Naive thymus-derived CD8-positive, alpha-beta T cell (primary cell): ENCODE results near the gene CYBA. TPM values are rescaled to one million over a fixed set of nuclear protein-coding genes. Genes with fewer than 3 reads are reported as not detected.

ENCODE experiments used
- ATAC-seq, 2 donors: fragments of 150-1000 bp; cut with Tn5 transposase in 1 of 2; sonication (Bioruptor Pico), chemical (Tn5 transposase) in 1 of 2; 1 replicate in 1 of 2; 2 replicates in 1 of 2; pipeline ENCODE4 v1.10.0; 2021; ENCODE audit warnings: mild to moderate bottlenecking in 2 of 2, moderate library complexity in 2 of 2
- POLR2A ChIA-PET: fragments of 350-600 bp; sonication (Branson Sonifier 250); formaldehyde crosslinking; loops from one replicate; lab custom pipeline; 2021; ENCODE audit warnings: antibody characterized with exemption; lab: Charles Lee
- DNase-seq, 10 donors: peaks; one replicate each; pipeline versions ENCODE4 v3.0.0 to v3.0.0-alpha.2; 2020 to 2022
- H3K27ac Mint-ChIP-seq, 10 donors: one replicate each; pipeline ENCODE4 v1.8.0; 2020 to 2022; ENCODE audit warnings: mild to moderate bottlenecking in 10 of 10, mixed read lengths in 10 of 10, moderate library complexity in 4 of 10, inconsistent platforms in 1 of 10
- H3K27me3 Mint-ChIP-seq, 5 donors: one replicate each; pipeline ENCODE4 v1.8.0; 2021 to 2022; ENCODE audit warnings: mixed read lengths in 5 of 5
- H3K36me3 Mint-ChIP-seq, 3 donors: one replicate each; pipeline ENCODE4 v1.8.0; 2020 to 2022; ENCODE audit warnings: mixed read lengths in 3 of 3, mild to moderate bottlenecking in 2 of 3, inconsistent platforms in 1 of 3
- H3K4me1 Mint-ChIP-seq, 4 donors: one replicate each; pipeline ENCODE4 v1.8.0; 2021 to 2022; ENCODE audit warnings: mixed read lengths in 4 of 4
- H3K4me3 Mint-ChIP-seq, 10 donors: one replicate each; pipeline ENCODE4 v1.8.0; 2020 to 2022; ENCODE audit warnings: mild to moderate bottlenecking in 10 of 10, mixed read lengths in 10 of 10, moderate library complexity in 6 of 10, inconsistent platforms in 1 of 10
- H3K9me3 Mint-ChIP-seq, 9 donors: one replicate each; pipeline ENCODE4 v1.8.0; 2020 to 2022; ENCODE audit warnings: mixed read lengths in 9 of 9, mild to moderate bottlenecking in 3 of 9, inconsistent platforms in 1 of 9, moderate library complexity in 1 of 9
- polyA plus RNA-seq, 3 donors: library from polyadenylated mRNA; unstranded; fragments of 300-500 nt; fragmentation: Illumina TruSeq; gene quantifications; one replicate each; pipeline ENCODE4 v1.2.3, GENCODE V29; 2021
- total RNA-seq, 8 experiments: library from RNA in 2 of 8; stranded (reverse) in 2 of 8; gene quantifications; one replicate each; pipeline ENCODE4 v1.2.3 and lab custom pipeline; 2021 to 2026

CYBA gene
- total and polyA plus RNA-seq, 5 experiments from 2014 or later = 231 to 787 (median 625) TPM

DNA sequence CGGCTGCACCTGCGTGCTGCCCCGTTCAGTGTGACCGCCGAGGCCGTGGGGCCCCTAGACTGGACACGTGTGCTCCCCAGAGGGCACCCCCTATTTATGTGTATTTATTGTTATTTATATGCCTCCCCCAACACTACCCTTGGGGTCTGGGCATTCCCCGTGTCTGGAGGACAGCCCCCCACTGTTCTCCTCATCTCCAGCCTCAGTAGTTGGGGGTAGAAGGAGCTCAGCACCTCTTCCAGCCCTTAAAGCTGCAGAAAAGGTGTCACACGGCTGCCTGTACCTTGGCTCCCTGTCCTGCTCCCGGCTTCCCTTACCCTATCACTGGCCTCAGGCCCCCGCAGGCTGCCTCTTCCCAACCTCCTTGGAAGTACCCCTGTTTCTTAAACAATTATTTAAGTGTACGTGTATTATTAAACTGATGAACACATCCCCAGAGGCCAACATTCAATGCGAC lies 10.8 kb downstream of the CYBA start:
- Mint-ChIP-seq H3K27me3 (peaks cover 0 to 10% (median 3%) of the 10 kb centered on the region in 5 donors), H3K9me3 (peaks cover 0 to 2% (median 0%) of the 10 kb centered on the region in 9 donors), H3K4me3 (peak overlapping the region in 6 of 10 donors; percentile 36 to 64 (median 47)), H3K36me3 (peaks cover 0 to 18% (median 0%) of the 10 kb centered on the region in 3 donors), H3K4me1 (peaks cover 19 to 65% (median 59%) of the 10 kb centered on the region in 4 donors), H3K27ac (peak overlapping the region in 7 of 10 donors; percentile 40 to 57 (median 52))
- DNase-seq (no peak), ATAC-seq (no peak)
- POLR2A ChIA-PET = interaction anchor here (1.0 to 5.7 kb wide), 4 partner anchors 8 to 218 kb away, joined by 3 to 48 read pairs (median 5); no protein-coding TSS in a partner anchor

DNA sequence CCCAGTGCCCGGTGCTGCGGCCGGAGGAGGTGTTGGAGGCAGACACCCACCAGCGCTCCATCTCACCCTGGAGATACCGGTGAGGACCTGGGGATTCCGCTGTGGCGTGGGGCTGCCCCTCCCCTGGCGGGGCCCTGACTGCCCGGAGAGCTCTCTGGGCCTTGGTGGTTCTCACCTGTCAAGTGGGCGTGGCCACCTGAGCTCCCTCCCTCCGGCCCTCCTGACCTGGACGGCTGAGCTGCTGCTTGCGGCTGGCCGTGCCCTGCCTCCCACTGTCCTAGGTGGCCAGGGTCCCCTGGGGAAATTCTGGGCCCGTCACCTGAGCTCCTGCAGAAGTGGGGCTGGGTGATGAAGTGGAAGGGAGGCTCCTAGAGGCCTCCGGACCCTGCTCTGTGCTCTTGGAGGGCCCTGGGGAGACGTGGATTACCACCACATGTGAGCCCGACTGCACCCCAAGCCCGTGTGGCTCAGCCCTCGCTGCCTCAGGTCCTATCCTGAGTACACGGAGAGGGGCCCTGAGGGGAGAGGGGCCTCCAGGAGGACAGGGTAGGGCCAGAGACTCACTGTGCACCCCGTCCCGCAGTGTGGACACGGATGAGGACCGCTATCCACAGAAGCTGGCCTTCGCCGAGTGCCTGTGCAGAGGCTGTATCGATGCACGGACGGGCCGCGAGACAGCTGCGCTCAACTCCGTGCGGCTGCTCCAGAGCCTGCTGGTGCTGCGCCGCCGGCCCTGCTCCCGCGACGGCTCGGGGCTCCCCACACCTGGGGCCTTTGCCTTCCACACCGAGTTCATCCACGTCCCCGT lies 11.4 kb downstream of the CYBA start:
- ATAC-seq = peak in 1 of 2 donors; percentile 30
- Mint-ChIP-seq H3K27ac (peak overlapping the region in 2 of 10 donors; percentile 52), H3K9me3 (peaks cover 0 to 2% (median 0%) of the 10 kb centered on the region in 9 donors), H3K4me1 (peaks cover 19 to 60% (median 56%) of the 10 kb centered on the region in 4 donors), H3K4me3 (peak overlapping the region in 4 of 10 donors; percentile 26 to 64 (median 46)), H3K27me3 (peaks cover 0 to 10% (median 3%) of the 10 kb centered on the region in 5 donors), H3K36me3 (peaks cover 0 to 13% (median 0%) of the 10 kb centered on the region in 3 donors)
- no peak for DNase-seq
- POLR2A ChIA-PET = interaction anchor here (1.0 to 5.7 kb wide), 4 partner anchors 9 to 218 kb away, joined by 3 to 48 read pairs (median 5); no protein-coding TSS in a partner anchor

DNA sequence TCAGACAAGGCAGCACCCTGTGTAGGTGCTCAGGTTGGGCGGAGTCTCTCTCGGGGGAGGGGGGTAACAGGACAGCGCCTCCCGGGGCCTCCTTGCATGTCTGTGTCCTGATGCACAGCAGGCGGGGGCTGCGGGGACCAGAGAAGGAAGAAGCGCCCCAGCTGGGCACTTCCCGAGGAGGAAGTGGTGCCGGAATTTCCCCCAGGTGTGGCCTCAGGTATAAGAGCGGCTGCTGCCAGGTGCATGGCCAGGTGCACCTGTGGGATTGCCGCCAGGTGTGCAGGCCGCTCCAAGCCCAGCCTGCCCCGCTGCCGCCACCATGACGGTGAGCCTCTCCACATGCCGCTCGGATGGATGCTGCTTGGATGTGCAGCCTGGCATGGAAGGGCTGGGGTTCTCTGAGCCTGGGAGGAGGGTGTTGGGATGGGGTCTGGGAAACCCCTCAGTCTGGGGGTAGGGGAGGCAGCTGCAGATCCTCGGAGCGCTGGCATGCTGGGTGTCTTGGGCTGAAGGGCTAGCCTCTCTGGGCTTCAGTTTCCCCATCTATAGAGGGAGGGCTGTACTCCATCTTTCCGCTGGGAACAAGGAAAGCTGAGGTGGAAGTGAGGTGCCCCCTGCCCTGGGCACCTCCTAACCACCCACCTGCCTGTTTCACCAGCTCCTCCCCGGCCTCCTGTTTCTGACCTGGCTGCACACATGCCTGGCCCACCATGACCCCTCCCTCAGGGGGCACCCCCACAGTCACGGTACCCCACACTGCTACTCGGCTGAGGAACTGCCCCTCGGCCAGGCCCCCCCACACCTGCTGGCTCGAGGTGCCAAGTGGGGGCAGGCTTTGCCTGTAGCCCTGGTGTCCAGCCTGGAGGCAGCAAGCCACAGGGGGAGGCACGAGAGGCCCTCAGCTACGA lies 12.3 kb downstream of the CYBA start, which contains the start of gene IL17C:
IL17C (plus strand) TSS at position 250 of the 908 bp plus-strand sequence; CDS start at position 320, 70 bp downstream.
- Mint-ChIP-seq H3K4me1 (peaks cover 17 to 60% (median 55%) of the 10 kb centered on the region in 4 donors), H3K27ac (peak within 1 kb of the TSS in 8 of 10 donors; percentile 30 to 92 (median 70)), H3K4me3 (peak within 1 kb of the TSS in 9 of 10 donors; percentile 12 to 77 (median 61)), H3K36me3 (peaks cover 0 to 8% (median 0%) of the 10 kb centered on the region in 3 donors), H3K9me3 (peaks cover 0 to 2% (median 0%) of the 10 kb centered on the region in 9 donors), H3K27me3 (peaks cover 0 to 10% (median 3%) of the 10 kb centered on the region in 5 donors)
- POLR2A ChIA-PET = interaction anchor here (0.6 to 5.7 kb wide), 3 partner anchors 10 to 132 kb away, joined by 3 to 48 read pairs (median 6); no protein-coding TSS in a partner anchor
- peak in 1 of 10 donors; percentile 22 for DNase-seq
- peak in 1 of 2 donors; percentile 12 for ATAC-seq

DNA sequence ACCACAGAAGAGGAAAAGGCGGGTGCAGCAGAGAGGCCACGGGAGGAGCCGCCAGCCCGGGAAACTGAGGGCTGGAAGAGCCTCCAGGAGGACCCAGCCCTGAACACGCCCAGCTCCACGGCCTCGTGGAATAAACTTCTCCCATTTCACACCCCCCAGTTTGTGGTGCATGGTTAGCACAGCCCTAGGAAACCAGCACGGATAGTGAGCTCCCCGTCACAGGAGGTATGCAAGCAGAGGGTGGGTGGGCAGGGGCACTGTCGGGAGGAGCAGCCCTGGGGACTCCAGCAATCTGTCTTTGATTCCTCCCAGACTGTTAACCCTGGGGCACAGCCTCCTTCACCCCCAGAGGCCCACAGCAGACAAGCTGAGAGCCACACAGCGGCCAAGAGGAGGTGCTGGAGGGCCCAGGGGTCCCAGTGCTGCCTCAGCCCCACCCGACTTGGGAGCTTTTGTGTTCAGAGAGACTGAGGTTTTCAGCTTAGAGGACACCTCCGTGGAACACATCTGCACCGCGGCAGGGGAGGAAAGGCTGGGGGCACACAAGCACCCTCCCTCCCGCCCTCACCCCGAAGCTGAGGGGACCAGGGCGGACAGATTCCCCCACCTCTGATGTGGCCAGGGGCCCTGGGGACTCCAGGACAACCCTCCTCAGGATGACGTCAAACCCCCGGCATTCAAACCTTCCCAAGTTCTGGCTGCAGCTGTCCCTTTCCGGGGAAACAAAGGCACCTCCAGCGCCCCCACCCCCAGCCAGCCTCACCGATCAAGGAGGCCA lies 14.2 kb downstream of the CYBA start:
- POLR2A ChIA-PET = interaction anchor here (0.6 to 5.7 kb wide), 13 partner anchors 12 to 1017 kb away, joined by 3 to 48 read pairs (median 4); partner anchors contain the start of genes MVD, TRAPPC2L and ZC3H18
- Mint-ChIP-seq H3K36me3 (peaks cover 0 to 8% (median 0%) of the 10 kb centered on the region in 3 donors), H3K27me3 (peaks cover 0 to 10% (median 3%) of the 10 kb centered on the region in 5 donors), H3K27ac (peak overlapping the region in 7 of 10 donors; percentile 37 to 92 (median 68)), H3K4me3 (peak overlapping the region in 8 of 10 donors; percentile 23 to 81 (median 56)), H3K9me3 (peaks cover 0 to 2% (median 0%) of the 10 kb centered on the region in 9 donors), H3K4me1 (peaks cover 15 to 59% (median 50%) of the 10 kb centered on the region in 4 donors)
- peak in 1 of 10 donors; percentile 65 for DNase-seq
- no peak for ATAC-seq

DNA sequence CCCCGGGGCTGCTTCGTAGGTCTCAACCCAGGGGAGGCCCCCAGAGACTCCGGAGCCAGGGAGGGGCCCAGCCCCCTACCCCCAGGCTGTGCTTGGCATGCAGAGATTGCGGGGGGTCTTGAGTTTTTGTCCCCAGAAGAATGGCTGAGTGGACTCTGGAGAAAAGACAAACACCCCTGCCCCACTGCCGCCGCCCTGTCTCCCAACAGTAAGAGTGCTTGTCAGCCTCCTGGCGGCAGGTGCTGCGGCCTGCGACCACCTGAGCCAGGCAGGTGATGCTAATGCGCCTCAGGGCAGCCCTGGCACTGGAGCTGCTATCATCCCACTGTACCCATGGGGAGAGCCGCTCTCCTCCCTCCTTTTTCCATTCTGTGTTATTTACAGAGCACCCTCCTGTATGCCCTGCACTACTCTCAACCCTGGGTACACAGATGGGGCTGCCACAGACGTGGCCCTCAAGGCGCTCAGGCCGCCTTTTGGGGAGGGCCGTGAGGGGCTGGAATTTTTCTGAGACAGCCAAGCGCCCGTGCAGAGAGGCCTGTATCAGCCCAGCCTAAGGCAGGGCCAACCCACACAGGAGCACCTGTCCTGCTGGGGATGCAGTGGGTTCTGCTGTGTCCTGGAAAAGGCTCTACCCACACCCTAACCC lies 15.1 kb downstream of the CYBA start:
- Mint-ChIP-seq H3K4me3 (peak overlapping the region; percentile 14 to 81 (median 48)), H3K36me3 (peaks cover 0 to 17% (median 0%) of the 10 kb centered on the region in 3 donors), H3K9me3 (peaks cover 0 to 2% (median 0%) of the 10 kb centered on the region in 9 donors), H3K4me1 (peaks cover 15 to 54% (median 48%) of the 10 kb centered on the region in 4 donors), H3K27ac (peak overlapping the region in 4 of 10 donors; percentile 49 to 90 (median 66)), H3K27me3 (peaks cover 0 to 10% (median 3%) of the 10 kb centered on the region in 5 donors)
- POLR2A ChIA-PET = interaction anchor here (2.0 to 5.7 kb wide), 2 partner anchors 13 to 66 kb away, joined by 6 to 48 read pairs; no protein-coding TSS in a partner anchor
- no peak for ATAC-seq
- DNase-seq = no peak

DNA sequence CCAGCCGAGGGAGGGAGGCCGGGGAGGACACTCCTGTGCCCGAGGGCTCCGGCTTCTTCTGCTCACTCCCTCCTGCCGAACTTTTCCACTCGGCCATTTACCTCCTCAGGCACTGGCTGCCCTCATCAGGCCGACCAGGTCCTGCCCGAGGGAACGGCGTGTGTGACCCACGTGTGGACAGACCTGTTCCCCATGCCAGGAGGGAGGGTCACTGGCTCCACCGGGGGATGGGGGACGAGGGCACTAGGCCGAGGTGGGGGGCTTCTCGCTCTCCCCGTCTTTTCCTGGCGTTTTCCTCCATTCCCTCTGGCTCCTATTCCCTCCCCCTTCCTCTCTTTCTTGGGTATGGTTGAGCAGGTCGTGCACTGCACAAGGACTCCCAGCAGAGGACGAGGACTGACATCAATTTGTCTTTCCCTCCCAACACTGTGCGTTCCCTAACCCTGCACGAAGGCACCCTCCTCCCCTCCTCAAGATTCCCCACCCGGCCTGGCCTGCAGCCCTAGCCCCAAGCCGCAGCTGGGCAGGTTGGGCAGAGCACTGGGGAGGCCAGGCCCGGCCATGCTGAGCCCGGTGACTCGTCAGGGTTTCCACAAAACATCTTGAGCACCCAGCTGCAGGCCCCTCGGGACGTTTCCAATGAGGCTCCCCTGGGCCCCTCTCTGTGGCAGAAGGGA lies 15.7 kb downstream of the CYBA start:
- H3K4me1 Mint-ChIP-seq = peaks cover 13 to 49% (median 42%) of the 10 kb centered on the region in 4 donors
- POLR2A ChIA-PET = interaction anchor here (2.0 kb wide), 1 partner anchor 67 kb away, joined by 6 read pairs; no protein-coding TSS in a partner anchor
- H3K27me3 Mint-ChIP-seq = peaks cover 0 to 10% (median 2%) of the 10 kb centered on the region in 5 donors
- DNase-seq (no peak), ATAC-seq (no peak)
- peaks cover 0 to 2% (median 0%) of the 10 kb centered on the region in 9 donors for H3K9me3 Mint-ChIP-seq
- H3K4me3 Mint-ChIP-seq = peak overlapping the region; percentile 48 to 83 (median 78)
- peak overlapping the region in 6 of 10 donors; percentile 12 to 89 (median 68) for H3K27ac Mint-ChIP-seq
- peaks cover 0 to 17% (median 0%) of the 10 kb centered on the region in 3 donors for H3K36me3 Mint-ChIP-seq

DNA sequence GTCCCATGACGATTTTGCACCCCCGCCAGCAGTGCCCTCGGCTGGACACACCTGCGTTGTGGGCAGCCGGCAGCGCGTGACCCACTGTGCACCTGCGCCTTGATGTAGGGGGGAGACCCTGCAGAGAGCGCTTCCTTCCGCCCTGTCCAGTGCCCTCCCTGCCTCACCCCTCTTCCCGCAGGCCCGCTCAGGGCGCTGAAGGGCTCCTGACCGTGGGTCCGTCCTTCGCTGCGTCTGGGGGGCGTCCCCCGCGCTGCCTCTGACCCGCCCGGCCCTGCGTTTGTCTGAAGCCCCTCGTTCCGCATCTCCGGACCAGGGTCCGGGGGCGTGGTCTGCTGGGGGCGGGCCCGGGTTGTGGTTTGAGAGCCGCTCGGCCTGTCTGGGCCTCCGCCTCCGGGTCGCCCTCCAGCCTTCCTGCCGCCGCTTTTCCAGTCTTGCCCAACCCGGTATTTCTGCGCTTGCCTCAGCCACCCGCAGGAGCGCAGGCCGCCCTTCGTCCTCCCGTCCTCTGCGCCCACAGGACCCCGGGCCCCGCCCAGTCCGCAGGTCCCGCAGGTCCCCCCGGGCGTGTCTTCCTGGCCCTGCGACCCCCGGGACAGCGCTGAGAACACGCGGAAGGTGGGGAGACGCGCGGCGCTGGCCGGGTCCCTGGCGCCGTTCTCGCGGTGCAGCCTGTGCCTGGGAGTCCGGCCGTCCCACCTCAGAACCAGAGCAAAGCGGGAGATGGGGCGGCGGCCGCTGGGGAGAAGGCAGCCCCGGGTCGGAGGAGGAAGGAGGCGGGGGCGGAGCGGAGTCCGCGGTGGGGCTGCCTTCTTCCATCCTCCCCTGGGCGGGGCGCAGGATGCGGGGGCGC lies 16.5 kb downstream of the CYBA start:
- Mint-ChIP-seq H3K9me3 (peaks cover 0 to 2% (median 0%) of the 10 kb centered on the region in 9 donors), H3K4me3 (peak overlapping the region; percentile 42 to 85 (median 80)), H3K4me1 (peaks cover 11 to 44% (median 38%) of the 10 kb centered on the region in 4 donors), H3K27ac (peak overlapping the region in 5 of 10 donors; percentile 31 to 90 (median 59)), H3K27me3 (peaks cover 0 to 10% (median 2%) of the 10 kb centered on the region in 5 donors), H3K36me3 (peaks cover 0 to 23% (median 2%) of the 10 kb centered on the region in 3 donors)
- peak in 7 of 10 donors; percentile 39 to 55 (median 46) for DNase-seq
- POLR2A ChIA-PET = interaction anchor here (0.7 to 1.6 kb wide), 4 partner anchors 14 to 66 kb away, joined by 3 to 11 read pairs (median 4); no protein-coding TSS in a partner anchor
- peak; percentile 43 to 47 for ATAC-seq

DNA sequence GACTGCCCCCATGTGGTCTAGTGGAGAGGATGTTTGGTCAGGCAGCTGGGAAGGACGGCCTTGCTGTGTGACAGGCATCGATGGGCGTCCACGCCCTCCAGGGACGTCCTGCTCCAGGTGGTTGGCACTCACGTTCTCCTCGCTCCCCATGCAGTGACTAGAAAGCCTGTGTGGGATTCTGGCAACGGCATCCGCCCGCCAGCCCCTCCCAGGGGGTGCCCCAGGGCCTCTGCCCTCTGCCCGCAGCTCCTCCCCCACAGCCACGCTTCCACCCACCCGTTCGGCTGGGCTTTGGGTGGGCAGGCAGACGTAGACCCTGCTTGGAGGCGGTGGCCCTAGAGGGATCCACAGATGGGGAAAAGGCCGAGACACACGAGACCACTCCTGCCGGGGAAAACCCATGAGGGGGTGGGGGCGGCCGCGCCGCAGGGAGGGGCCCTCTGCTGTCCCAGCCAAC lies 17.1 kb downstream of the CYBA start:
- Mint-ChIP-seq H3K27me3 (peaks cover 0 to 10% (median 2%) of the 10 kb centered on the region in 5 donors), H3K27ac (peak overlapping the region in 6 of 10 donors; percentile 25 to 90 (median 56)), H3K9me3 (peaks cover 0 to 2% (median 0%) of the 10 kb centered on the region in 9 donors), H3K36me3 (peaks cover 0 to 28% (median 2%) of the 10 kb centered on the region in 3 donors), H3K4me1 (peaks cover 11 to 41% (median 35%) of the 10 kb centered on the region in 4 donors), H3K4me3 (peak overlapping the region; percentile 39 to 85 (median 76))
- POLR2A ChIA-PET = interaction anchor here (0.7 to 1.6 kb wide), 7 partner anchors 9 to 71 kb away, joined by 3 to 11 read pairs (median 3); no protein-coding TSS in a partner anchor
- ATAC-seq (peak; percentile 47 to 60), DNase-seq (peak in 7 of 10 donors; percentile 31 to 76 (median 46))

DNA sequence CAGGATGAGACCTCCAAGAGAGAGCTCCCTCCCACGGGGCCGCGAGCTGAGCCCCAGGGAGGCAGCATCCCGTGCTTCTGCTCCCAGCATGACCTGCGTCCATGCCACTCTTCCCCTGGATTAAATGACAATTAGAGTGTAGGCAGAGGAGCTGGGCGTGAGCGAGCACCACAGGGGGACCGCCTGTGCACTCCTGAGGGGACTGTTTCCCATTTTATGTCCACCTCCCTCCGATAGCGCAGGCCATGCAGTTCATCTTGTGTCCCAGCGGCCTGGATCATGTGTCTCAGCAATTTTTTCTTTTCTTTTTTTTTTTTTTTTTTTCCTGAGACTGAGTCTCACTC lies 18.3 kb downstream of the CYBA start:
- H3K9me3 Mint-ChIP-seq = peaks cover 0 to 2% (median 0%) of the 10 kb centered on the region in 9 donors
- peak overlapping the region in 4 of 10 donors; percentile 45 to 58 (median 49) for H3K27ac Mint-ChIP-seq
- ATAC-seq = no peak
- POLR2A ChIA-PET = interaction anchor here (0.7 to 1.6 kb wide), 5 partner anchors 13 to 73 kb away, joined by 3 to 11 read pairs (median 4); no protein-coding TSS in a partner anchor
- H3K4me1 Mint-ChIP-seq = peaks cover 7 to 30% (median 23%) of the 10 kb centered on the region in 4 donors
- peaks cover 0 to 6% (median 2%) of the 10 kb centered on the region in 5 donors for H3K27me3 Mint-ChIP-seq
- no peak for DNase-seq
- peaks cover 0 to 33% (median 2%) of the 10 kb centered on the region in 3 donors for H3K36me3 Mint-ChIP-seq
- H3K4me3 Mint-ChIP-seq = peak overlapping the region in 4 of 10 donors; percentile 2 to 40 (median 19)
